ENCODE results near the gene GAS2L1.
"Not testable (repeated sequence)": the region's sequence is repeated elsewhere in the genome, so short reads cannot be mapped to it uniquely, and the experiment has no call there.

The GAS2L1 gene

GRCh38 chr22:29344137-29344536 lies 37.7 kb downstream of the GAS2L1 start:
- no peak for DNase-seq

DNA sequence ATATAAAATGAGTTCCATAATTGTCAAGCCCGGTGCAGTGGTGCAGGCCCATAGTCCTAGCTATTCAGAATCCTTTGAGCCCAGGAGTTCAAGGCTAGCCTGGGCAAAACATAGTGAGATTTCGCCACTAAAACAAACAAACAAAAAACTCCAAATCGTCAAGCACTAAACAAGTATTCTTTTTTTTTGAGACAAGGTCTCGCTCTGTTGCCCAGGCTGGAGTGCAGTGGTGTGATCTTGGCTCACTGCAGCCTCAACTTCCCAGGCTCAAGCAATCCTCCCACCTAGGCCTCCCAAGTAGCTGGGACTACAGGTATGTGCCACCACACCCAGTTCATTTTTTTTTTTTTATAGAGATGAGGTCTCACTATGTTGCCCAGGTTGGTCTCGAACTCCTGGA lies 38.4 kb downstream of the GAS2L1 start:
- DNase-seq: not testable (repeated sequence)

- DNase-seq: no peak
These were observed 39.5 kb downstream of the GAS2L1 start for GRCh38 chr22:29345932-29346331.

- no peak for DNase-seq
These were observed 40.2 kb downstream of the GAS2L1 start for GRCh38 chr22:29346659-29347058.

DNA sequence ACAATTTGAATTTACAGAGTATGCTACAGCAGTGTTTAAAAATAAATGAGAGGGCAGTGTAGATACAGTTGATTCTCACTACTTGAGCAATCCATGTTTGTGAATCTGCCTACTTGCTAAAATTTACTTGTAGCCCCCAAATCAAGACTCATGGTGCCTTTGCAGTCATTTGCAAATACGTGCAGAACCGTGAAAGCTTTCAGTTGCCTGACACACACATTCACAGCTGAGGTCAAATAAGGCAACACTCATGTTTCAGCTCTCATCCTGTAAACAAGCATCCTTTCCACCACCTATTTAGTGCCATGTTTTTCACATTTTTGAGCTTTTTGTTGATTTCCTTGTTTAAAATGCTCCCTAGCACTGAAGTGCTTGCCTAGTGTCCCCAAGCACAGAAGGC lies 41.6 kb downstream of the GAS2L1 start:
- DNase-seq: no peak

GRCh38 chr22:29348956-29349355 lies 42.5 kb downstream of the GAS2L1 start:
- DNase-seq: no peak

DNA sequence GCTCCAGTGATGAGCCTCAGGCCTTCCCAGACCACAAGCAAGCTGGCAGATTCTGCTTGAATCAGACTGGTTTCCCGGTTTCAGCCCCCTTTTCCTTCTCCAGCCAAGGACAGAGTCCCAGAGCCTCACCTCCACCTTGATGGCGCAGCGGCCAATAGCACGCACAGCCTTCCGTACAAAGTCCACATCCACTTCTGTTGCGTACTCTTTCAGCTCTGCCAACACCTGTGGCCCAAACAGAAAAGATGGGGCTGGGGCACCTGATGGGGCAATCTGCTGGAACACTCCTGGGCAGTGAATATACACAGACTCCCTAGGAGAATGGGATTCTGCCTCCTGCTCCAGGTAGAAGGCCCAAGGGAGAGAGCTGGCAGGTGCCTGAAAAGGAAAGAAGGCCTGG lies 44.6 kb downstream of the GAS2L1 start:
- no peak for DNase-seq

- no peak for DNase-seq
These were observed 45.4 kb downstream of the GAS2L1 start for GRCh38 chr22:29351891-29352290.

- DNase-seq: no peak
These were observed 46.3 kb downstream of the GAS2L1 start for GRCh38 chr22:29352778-29353177.

GRCh38 chr22:29353286-29353685 lies 46.8 kb downstream of the GAS2L1 start:
- DNase-seq: no peak

- DNase-seq: no peak
These were observed 47.4 kb downstream of the GAS2L1 start for GRCh38 chr22:29353860-29354259.

GRCh38 chr22:29357193-29357890 lies 50.9 kb downstream of the GAS2L1 start:
- not testable (repeated sequence) for DNase-seq

DNA sequence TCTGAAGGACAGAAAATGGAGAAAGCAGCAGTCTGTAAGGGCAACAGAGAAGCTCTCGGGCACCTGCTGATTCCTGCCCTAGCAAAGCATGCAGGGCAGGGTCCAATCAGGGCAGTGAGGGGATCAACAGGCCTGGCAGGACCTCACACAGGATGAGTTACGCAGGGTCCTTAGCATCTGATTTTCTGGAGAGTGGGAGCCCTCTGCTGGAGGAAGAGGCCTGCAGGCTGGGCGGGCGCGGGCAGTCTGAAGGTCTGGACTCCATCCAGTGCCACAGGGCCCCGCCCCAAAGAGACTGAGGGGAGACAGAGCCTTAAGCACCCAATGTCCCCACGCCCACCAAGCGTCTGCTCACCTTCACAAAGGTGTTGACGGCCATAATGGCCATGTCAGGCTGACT lies 53.0 kb downstream of the GAS2L1 start:
- no peak for DNase-seq

Measured in CD4-positive, alpha-beta T cell treated with Interleukin-15 for 1 hour (primary cell).